ENCODE measurements around the gene LAG3.

- TF ChIP-seq CTCF (IDR thresholded peaks at IDR 0.05; ENCODE audit: insufficient read depth, low read length, poor library complexity, severe bottlenecking) (no peak), EZH2phosphoT487 (conservative IDR thresholded peaks at IDR 0.05; ENCODE audit: low read length) (no peak)
Measured at GRCh38 chr12:6799147-6799546, 26.8 kb downstream of the LAG3 start.
